ENCODE data around the gene TBC1D21. TPM values are rescaled to one million over a fixed set of nuclear protein-coding genes. Genes with fewer than 3 reads are reported as not detected.

Gene TBC1D21
- total and polyA plus RNA-seq, 9 donors, result not detected

GRCh38 chr15:73887481-73887880, 14.1 kb downstream of the TBC1D21 start:
- Histone ChIP-seq H3K27ac (ENCODE audit: low read length) (no peak overlapping the region), H3K4me3 (ENCODE audit: low read length) (no peak overlapping the region), H3K36me3 (ENCODE audit: control insufficient read depth, insufficient read depth, low read length) (no peaks in the 10 kb centered on the region), H3K4me1 (ENCODE audit: control insufficient read depth, insufficient read depth, low read length) (no peaks in the 10 kb centered on the region), H3K27me3 (ENCODE audit: control insufficient read depth, insufficient read depth, low read length) (peaks cover 12% of the 10 kb centered on the region), H3K9me3 (replicated peaks; ENCODE audit: control insufficient read depth, low read depth, low read length) (peaks cover 3% of the 10 kb centered on the region)
- 73% methylated on average over 5 of the region's 7 CpGs for WGBS (ENCODE audit: insufficient coverage)
- DNase-seq, result no peak

- WGBS (ENCODE audit: insufficient coverage), result 66% methylated on average over 8 of the region's 10 CpGs
- H3K27me3 ChIP-seq (ENCODE audit: control insufficient read depth, insufficient read depth, low read length), result peaks cover 10% of the 10 kb centered on the region
- H3K36me3 ChIP-seq (ENCODE audit: control insufficient read depth, insufficient read depth, low read length), result no peaks in the 10 kb centered on the region
- no peak for DNase-seq
- no peaks in the 10 kb centered on the region for H3K4me1 ChIP-seq (ENCODE audit: control insufficient read depth, insufficient read depth, low read length)
- no peak overlapping the region for H3K4me3 ChIP-seq (ENCODE audit: low read length)
- H3K9me3 ChIP-seq (replicated peaks; ENCODE audit: control insufficient read depth, low read depth, low read length), result peaks cover 4% of the 10 kb centered on the region
- H3K27ac ChIP-seq (ENCODE audit: low read length), result no peak overlapping the region
These were observed 15.1 kb downstream of the TBC1D21 start for GRCh38 chr15:73888224-73889041.

- Histone ChIP-seq H3K27me3 (ENCODE audit: control insufficient read depth, insufficient read depth, low read length) (peaks cover 10% of the 10 kb centered on the region), H3K9me3 (replicated peaks; ENCODE audit: control insufficient read depth, low read depth, low read length) (peaks cover 4% of the 10 kb centered on the region), H3K27ac (ENCODE audit: low read length) (no peak overlapping the region), H3K4me1 (ENCODE audit: control insufficient read depth, insufficient read depth, low read length) (no peaks in the 10 kb centered on the region), H3K4me3 (ENCODE audit: low read length) (no peak overlapping the region), H3K36me3 (ENCODE audit: control insufficient read depth, insufficient read depth, low read length) (no peaks in the 10 kb centered on the region)
- no peak for DNase-seq
- WGBS (ENCODE audit: insufficient coverage), result 72% methylated on average over 6 of the region's 6 CpGs
These were observed 15.8 kb downstream of the TBC1D21 start for GRCh38 chr15:73889053-73889761.

- no peak for DNase-seq
- Histone ChIP-seq H3K27ac (ENCODE audit: low read length) (no peak overlapping the region), H3K9me3 (replicated peaks; ENCODE audit: control insufficient read depth, low read depth, low read length) (peaks cover 4% of the 10 kb centered on the region), H3K4me3 (ENCODE audit: low read length) (no peak overlapping the region), H3K27me3 (ENCODE audit: control insufficient read depth, insufficient read depth, low read length) (peaks cover 10% of the 10 kb centered on the region), H3K36me3 (ENCODE audit: control insufficient read depth, insufficient read depth, low read length) (no peaks in the 10 kb centered on the region), H3K4me1 (ENCODE audit: control insufficient read depth, insufficient read depth, low read length) (no peaks in the 10 kb centered on the region)
- 33% methylated on average over 1 of the region's 1 CpG for WGBS (ENCODE audit: insufficient coverage)
These were observed 16.4 kb downstream of the TBC1D21 start for GRCh38 chr15:73889762-73890124.

- Histone ChIP-seq H3K27ac (ENCODE audit: low read length) (no peak overlapping the region), H3K4me3 (ENCODE audit: low read length) (no peak overlapping the region), H3K27me3 (ENCODE audit: control insufficient read depth, insufficient read depth, low read length) (peaks cover 10% of the 10 kb centered on the region), H3K4me1 (ENCODE audit: control insufficient read depth, insufficient read depth, low read length) (no peaks in the 10 kb centered on the region), H3K36me3 (ENCODE audit: control insufficient read depth, insufficient read depth, low read length) (no peaks in the 10 kb centered on the region), H3K9me3 (replicated peaks; ENCODE audit: control insufficient read depth, low read depth, low read length) (peaks cover 4% of the 10 kb centered on the region)
- 91% methylated on average over 6 of the region's 11 CpGs for WGBS (ENCODE audit: insufficient coverage)
- DNase-seq, result no peak
These were observed 18.3 kb downstream of the TBC1D21 start for GRCh38 chr15:73891328-73892315.

GRCh38 chr15:73892446-73893226, 19.3 kb downstream of the TBC1D21 start:
- no peak for DNase-seq
- WGBS (ENCODE audit: insufficient coverage), result 87% methylated on average over 11 of the region's 13 CpGs
- Histone ChIP-seq H3K9me3 (replicated peaks; ENCODE audit: control insufficient read depth, low read depth, low read length) (peaks cover 4% of the 10 kb centered on the region), H3K27ac (ENCODE audit: low read length) (no peak overlapping the region), H3K27me3 (ENCODE audit: control insufficient read depth, insufficient read depth, low read length) (peaks cover 10% of the 10 kb centered on the region), H3K36me3 (ENCODE audit: control insufficient read depth, insufficient read depth, low read length) (no peaks in the 10 kb centered on the region), H3K4me3 (ENCODE audit: low read length) (no peak overlapping the region), H3K4me1 (ENCODE audit: control insufficient read depth, insufficient read depth, low read length) (no peaks in the 10 kb centered on the region)

GRCh38 chr15:73894133-73894814, 20.9 kb downstream of the TBC1D21 start:
- H3K4me1 ChIP-seq (ENCODE audit: control insufficient read depth, insufficient read depth, low read length), result no peaks in the 10 kb centered on the region
- WGBS (ENCODE audit: insufficient coverage), result 73% methylated on average over 6 of the region's 12 CpGs
- no peak overlapping the region for H3K27ac ChIP-seq (ENCODE audit: low read length)
- DNase-seq, result no peak
- no peaks in the 10 kb centered on the region for H3K36me3 ChIP-seq (ENCODE audit: control insufficient read depth, insufficient read depth, low read length)
- H3K4me3 ChIP-seq (ENCODE audit: low read length), result no peak overlapping the region
- peaks cover 4% of the 10 kb centered on the region for H3K9me3 ChIP-seq (replicated peaks; ENCODE audit: control insufficient read depth, low read depth, low read length)
- H3K27me3 ChIP-seq (ENCODE audit: control insufficient read depth, insufficient read depth, low read length), result peaks cover 6% of the 10 kb centered on the region

- no peaks in the 10 kb centered on the region for H3K9me3 ChIP-seq (replicated peaks; ENCODE audit: control insufficient read depth, low read depth, low read length)
- no peak overlapping the region for H3K4me3 ChIP-seq (ENCODE audit: low read length)
- WGBS (ENCODE audit: insufficient coverage), result 60% methylated on average over 11 of the region's 15 CpGs
- DNase-seq, result no peak
- peaks cover 2% of the 10 kb centered on the region for H3K27me3 ChIP-seq (ENCODE audit: control insufficient read depth, insufficient read depth, low read length)
- H3K36me3 ChIP-seq (ENCODE audit: control insufficient read depth, insufficient read depth, low read length), result no peaks in the 10 kb centered on the region
- H3K27ac ChIP-seq (ENCODE audit: low read length), result no peak overlapping the region
- peaks cover 7% of the 10 kb centered on the region for H3K4me1 ChIP-seq (ENCODE audit: control insufficient read depth, insufficient read depth, low read length)
These were observed 24.3 kb downstream of the TBC1D21 start for GRCh38 chr15:73897441-73898261.
